Keratinocyte (primary cell): ENCODE results near the gene MAMDC2. TPM values are rescaled to one million over a fixed set of nuclear protein-coding genes. Genes with fewer than 3 reads are reported as not detected.

Experiments used
- DNase-seq: peaks from one replicate; pipeline ENCODE4 v3.0.0-alpha.2; 2011; ENCODE audit warnings: low read depth, missing footprints, low spot score
- FAIRE-seq: peaks from 2 replicates; lab custom pipeline; 2011; peaks lifted over from hg19 to GRCh38; lab: Jason Lieb, UNC
- H2AFZ ChIP-seq: 2 replicates; pipeline ENCODE4 v1.6.0; 2012; ENCODE audit warnings: low read length, control low read depth, inconsistent platforms; ENCODE audit not compliant: control insufficient read depth
- H3K27ac ChIP-seq: 2 replicates; pipeline ENCODE4 v1.5.1; 2011; ENCODE audit warnings: low read length; ENCODE audit not compliant: control insufficient read depth, insufficient read depth
- H3K27me3 ChIP-seq: 3 replicates; pipeline ENCODE4 v1.6.0; 2011; ENCODE audit warnings: low read length; ENCODE audit not compliant: control insufficient read depth, insufficient read depth; ENCODE audit errors: extremely low read depth
- H3K36me3 ChIP-seq, 2 experiments: 2 replicates in 1 of 2; 3 replicates in 1 of 2; pipeline ENCODE4 v1.5.1; 2011; ENCODE audit warnings: low read length in 2 of 2, mild to moderate bottlenecking in 1 of 2; ENCODE audit not compliant: control insufficient read depth in 2 of 2, insufficient read depth in 2 of 2; ENCODE audit errors: extremely low read depth in 1 of 2
- H3K4me1 ChIP-seq: 3 replicates; pipeline ENCODE4 v1.5.1; 2011; ENCODE audit warnings: low read length; ENCODE audit not compliant: control insufficient read depth, insufficient read depth; ENCODE audit errors: extremely low read depth
- H3K4me2 ChIP-seq: 3 replicates; pipeline ENCODE4 v1.6.0; 2011; ENCODE audit warnings: low read depth, low read length; ENCODE audit not compliant: control insufficient read depth, insufficient read depth; ENCODE audit errors: extremely low read depth
- H3K4me3 ChIP-seq, 3 experiments: fragments of 200-600 bp in 1 of 3; sonication (generic) in 1 of 3; 2 replicates in 2 of 3; 3 replicates in 1 of 3; pipeline ENCODE4 v1.5.1; 2011 to 2016; ENCODE audit warnings: low read length in 3 of 3, mild to moderate bottlenecking in 3 of 3, control low read depth in 2 of 3, inconsistent platforms in 1 of 3, low read depth in 1 of 3, mixed read lengths in 1 of 3, mixed run types in 1 of 3, moderate library complexity in 1 of 3; ENCODE audit not compliant: control insufficient read depth in 2 of 3, insufficient read depth in 2 of 3; ENCODE audit errors: extremely low read depth in 1 of 3
- H3K79me2 ChIP-seq: 2 replicates; pipeline ENCODE4 v1.6.0; 2012; ENCODE audit warnings: low read length; ENCODE audit not compliant: control insufficient read depth, insufficient read depth
- H3K9ac ChIP-seq: 3 replicates; pipeline ENCODE4 v1.6.0; 2011; ENCODE audit warnings: low read length; ENCODE audit not compliant: control insufficient read depth, insufficient read depth; ENCODE audit errors: extremely low read depth
- H3K9me1 ChIP-seq: 3 replicates; pipeline ENCODE4 v1.6.0; 2011; ENCODE audit warnings: low read length; ENCODE audit not compliant: control insufficient read depth, insufficient read depth; ENCODE audit errors: extremely low read depth
- H3K9me3 ChIP-seq: 2 replicates; pipeline ENCODE4 v1.5.1; 2012; ENCODE audit warnings: low read depth, low read length; ENCODE audit not compliant: control insufficient read depth
- H4K20me1 ChIP-seq: 3 replicates; pipeline ENCODE4 v1.6.0; 2011; ENCODE audit warnings: low read length; ENCODE audit not compliant: control insufficient read depth, insufficient read depth; ENCODE audit errors: extremely low read depth
- EZH2 ChIP-seq: IDR thresholded peaks from one replicate; pipeline ENCODE4 v1.6.1; 2012; ENCODE audit warnings: inconsistent platforms, mild to moderate bottlenecking, low read length, moderate library complexity
- dilution Hi-C: fragments of 300-500 bp; cut with MboI; formaldehyde crosslinking; loops from one replicate; pipeline ENCODE4 v1.7.0; 2020; ENCODE audit warnings: low sequenced_read_pairs; ENCODE audit not compliant: extremely low pct_ligation_motif_present
- polyA plus RNA-seq, 5 experiments: library from polyadenylated mRNA; depleted of rRNA in 3 of 5; stranded (reverse) in 3 of 5; stranded (forward) in 1 of 5; unstranded in 1 of 5; fragments of >200 nt; gene quantifications; 1 replicate in 1 of 5; 2 replicates in 3 of 5; 3 replicates in 1 of 5; pipeline versions ENCODE4 v1.2.1 to v1.2.3, GENCODE V29; 2011 to 2012; ENCODE audit warnings: missing spikeins in 2 of 5, low read depth in 1 of 5, low replicate concordance in 1 of 5
- TF ChIP-seq, protein P1 (sequence below), 3 experiments: IDR thresholded peaks in 1 of 3; conservative IDR thresholded peaks in 1 of 3; optimal IDR thresholded peaks in 1 of 3; 2 replicates in 2 of 3; 3 replicates in 1 of 3; pipeline versions ENCODE3 to v1.5.1; 2011; ENCODE audit warnings: low read length in 3 of 3, mild to moderate bottlenecking in 3 of 3, moderate library complexity in 2 of 3, control low read depth in 1 of 3, inconsistent platforms in 1 of 3; ENCODE audit not compliant: insufficient read depth in 2 of 3; ENCODE audit errors: extremely low read depth in 1 of 3

Gene MAMDC2
- polyA plus RNA-seq, 1 donor (not counting 4 experiments of a cell fraction or from before 2014, with no cell fraction given) = 4.2 TPM

DNA sequence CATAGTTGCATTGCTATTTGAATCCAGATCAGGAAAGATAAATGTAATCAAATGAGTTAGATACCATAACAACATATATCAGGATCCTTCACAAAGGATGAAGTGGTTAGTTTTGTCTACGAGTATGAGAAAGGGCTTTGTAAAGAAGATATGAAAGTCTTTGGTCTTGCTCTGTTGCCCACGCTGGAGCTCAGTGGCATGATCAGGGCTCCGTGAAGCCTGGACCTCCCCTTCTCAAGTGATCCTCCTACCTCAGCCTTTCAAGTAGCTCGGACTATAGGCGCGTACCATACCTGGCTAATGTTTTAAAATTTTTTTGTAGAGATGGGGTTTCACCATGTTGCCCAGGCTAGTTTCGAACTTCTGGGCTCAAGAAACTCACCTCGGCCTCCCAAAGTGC lies 217.0 kb downstream of the MAMDC2 start:
- no peak overlapping the region for H3K9ac ChIP-seq
- peaks cover 54% of the 10 kb centered on the region for H3K4me1 ChIP-seq
- H4K20me1 ChIP-seq = peaks cover 4% of the 10 kb centered on the region
- H3K4me2 ChIP-seq = peak overlapping the region; percentile 83
- no peak overlapping the region for H2AFZ ChIP-seq
- H3K4me3 ChIP-seq = peak overlapping the region in 1 of 3 experiments; percentile 7
- peaks cover 59% of the 10 kb centered on the region for H3K79me2 ChIP-seq
- H3K27me3 ChIP-seq = no peaks in the 10 kb centered on the region
- DNase-seq (no peak), FAIRE-seq (no peak)
- no peaks in the 10 kb centered on the region for H3K9me3 ChIP-seq
- dilution Hi-C loops = no loop called here
- H3K9me1 ChIP-seq = no peaks in the 10 kb centered on the region
- no peak overlapping the region for H3K27ac ChIP-seq
- H3K36me3 ChIP-seq = peaks cover 0 to 9% of the 10 kb centered on the region in 2 experiments
- TF ChIP-seq, protein P1, sequence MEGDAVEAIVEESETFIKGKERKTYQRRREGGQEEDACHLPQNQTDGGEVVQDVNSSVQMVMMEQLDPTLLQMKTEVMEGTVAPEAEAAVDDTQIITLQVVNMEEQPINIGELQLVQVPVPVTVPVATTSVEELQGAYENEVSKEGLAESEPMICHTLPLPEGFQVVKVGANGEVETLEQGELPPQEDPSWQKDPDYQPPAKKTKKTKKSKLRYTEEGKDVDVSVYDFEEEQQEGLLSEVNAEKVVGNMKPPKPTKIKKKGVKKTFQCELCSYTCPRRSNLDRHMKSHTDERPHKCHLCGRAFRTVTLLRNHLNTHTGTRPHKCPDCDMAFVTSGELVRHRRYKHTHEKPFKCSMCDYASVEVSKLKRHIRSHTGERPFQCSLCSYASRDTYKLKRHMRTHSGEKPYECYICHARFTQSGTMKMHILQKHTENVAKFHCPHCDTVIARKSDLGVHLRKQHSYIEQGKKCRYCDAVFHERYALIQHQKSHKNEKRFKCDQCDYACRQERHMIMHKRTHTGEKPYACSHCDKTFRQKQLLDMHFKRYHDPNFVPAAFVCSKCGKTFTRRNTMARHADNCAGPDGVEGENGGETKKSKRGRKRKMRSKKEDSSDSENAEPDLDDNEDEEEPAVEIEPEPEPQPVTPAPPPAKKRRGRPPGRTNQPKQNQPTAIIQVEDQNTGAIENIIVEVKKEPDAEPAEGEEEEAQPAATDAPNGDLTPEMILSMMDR (optimal IDR thresholded peaks at IDR 0.05 in 1 of 3, IDR thresholded peaks at IDR 0.05 in 1 of 3, conservative IDR thresholded peaks at IDR 0.05 in 1 of 3; ENCODE audit: extremely low read depth in 1 of 3, insufficient read depth in 2 of 3, low read length in 3 of 3) = no peak
- TF ChIP-seq EZH2 = no peak

DNA sequence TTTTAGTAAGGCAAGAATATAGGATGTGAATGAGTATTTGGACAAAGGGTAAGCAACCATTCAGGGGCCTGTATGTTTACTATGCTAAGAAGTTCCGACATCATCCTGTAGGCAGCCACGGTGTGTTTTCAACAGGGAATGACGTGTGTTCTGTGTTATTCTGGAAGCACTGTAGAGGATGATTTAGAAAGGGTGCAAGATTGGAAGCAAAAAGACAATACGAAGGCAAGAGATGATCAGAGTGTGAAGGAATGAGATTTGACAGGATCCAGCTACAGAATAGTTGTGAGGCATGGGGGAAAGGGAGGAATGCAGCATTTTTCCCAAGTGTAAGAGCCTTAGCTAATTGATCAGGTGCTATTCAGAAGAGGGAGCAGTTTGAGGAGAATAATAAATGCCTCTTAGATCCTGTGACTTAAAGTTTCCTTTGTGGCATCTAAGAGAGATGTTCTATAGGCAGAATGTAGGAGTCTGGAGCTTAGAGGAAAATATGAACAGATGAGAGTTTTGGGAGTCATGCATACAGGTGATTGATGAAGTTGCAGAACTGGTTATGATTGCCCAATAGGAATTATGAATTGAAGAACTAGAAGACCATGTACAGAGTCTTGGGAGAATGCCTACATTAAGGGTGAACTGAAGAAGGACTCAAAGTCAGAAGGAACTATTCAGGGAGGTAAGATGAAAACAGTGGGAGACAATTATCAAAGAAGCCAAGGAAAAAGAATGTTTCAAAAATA lies 217.7 kb downstream of the MAMDC2 start:
- H4K20me1 ChIP-seq = peaks cover 4% of the 10 kb centered on the region
- H3K4me1 ChIP-seq = peaks cover 47% of the 10 kb centered on the region
- DNase-seq (no peak), FAIRE-seq (peak; percentile 69)
- H3K9me1 ChIP-seq = no peaks in the 10 kb centered on the region
- TF ChIP-seq, protein P1 (optimal IDR thresholded peaks at IDR 0.05 in 1 of 3, IDR thresholded peaks at IDR 0.05 in 1 of 3, conservative IDR thresholded peaks at IDR 0.05 in 1 of 3; ENCODE audit: extremely low read depth in 1 of 3, insufficient read depth in 2 of 3, low read length in 3 of 3) = no peak
- no peak for TF ChIP-seq EZH2
- no peak overlapping the region for H3K27ac ChIP-seq
- H3K79me2 ChIP-seq = peaks cover 65% of the 10 kb centered on the region
- H3K4me2 ChIP-seq = peak overlapping the region; percentile 83
- dilution Hi-C loops = no loop called here
- H3K36me3 ChIP-seq = peaks cover 0 to 9% of the 10 kb centered on the region in 2 experiments
- H2AFZ ChIP-seq = no peak overlapping the region
- no peak overlapping the region for H3K9ac ChIP-seq
- no peak overlapping the region for H3K4me3 ChIP-seq
- H3K27me3 ChIP-seq = no peaks in the 10 kb centered on the region
- no peaks in the 10 kb centered on the region for H3K9me3 ChIP-seq
